GM18861 (cell line): ENCODE measurements around the gene TPX2.

ENCODE experiments used
- ATAC-seq: cut with Tn5 transposase; IDR thresholded peaks from one replicate; pipeline ENCODE4 v1.9.1; 2021; ENCODE audit not compliant: unreplicated experiment

The TPX2 gene, protein sequence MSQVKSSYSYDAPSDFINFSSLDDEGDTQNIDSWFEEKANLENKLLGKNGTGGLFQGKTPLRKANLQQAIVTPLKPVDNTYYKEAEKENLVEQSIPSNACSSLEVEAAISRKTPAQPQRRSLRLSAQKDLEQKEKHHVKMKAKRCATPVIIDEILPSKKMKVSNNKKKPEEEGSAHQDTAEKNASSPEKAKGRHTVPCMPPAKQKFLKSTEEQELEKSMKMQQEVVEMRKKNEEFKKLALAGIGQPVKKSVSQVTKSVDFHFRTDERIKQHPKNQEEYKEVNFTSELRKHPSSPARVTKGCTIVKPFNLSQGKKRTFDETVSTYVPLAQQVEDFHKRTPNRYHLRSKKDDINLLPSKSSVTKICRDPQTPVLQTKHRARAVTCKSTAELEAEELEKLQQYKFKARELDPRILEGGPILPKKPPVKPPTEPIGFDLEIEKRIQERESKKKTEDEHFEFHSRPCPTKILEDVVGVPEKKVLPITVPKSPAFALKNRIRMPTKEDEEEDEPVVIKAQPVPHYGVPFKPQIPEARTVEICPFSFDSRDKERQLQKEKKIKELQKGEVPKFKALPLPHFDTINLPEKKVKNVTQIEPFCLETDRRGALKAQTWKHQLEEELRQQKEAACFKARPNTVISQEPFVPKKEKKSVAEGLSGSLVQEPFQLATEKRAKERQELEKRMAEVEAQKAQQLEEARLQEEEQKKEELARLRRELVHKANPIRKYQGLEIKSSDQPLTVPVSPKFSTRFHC

GRCh38 chr20:31738729-31739549, at the start of gene TPX2:
Gene TPX2, plus strand, starts transcription at chr20:31739290. Its CDS starts 18,187 bp downstream, at chr20:31757477.
- peak; percentile 91 for ATAC-seq

- ATAC-seq, result no peak
Observed at GRCh38 chr20:31690124-31690666, 48.9 kb upstream of the TPX2 start.

DNA sequence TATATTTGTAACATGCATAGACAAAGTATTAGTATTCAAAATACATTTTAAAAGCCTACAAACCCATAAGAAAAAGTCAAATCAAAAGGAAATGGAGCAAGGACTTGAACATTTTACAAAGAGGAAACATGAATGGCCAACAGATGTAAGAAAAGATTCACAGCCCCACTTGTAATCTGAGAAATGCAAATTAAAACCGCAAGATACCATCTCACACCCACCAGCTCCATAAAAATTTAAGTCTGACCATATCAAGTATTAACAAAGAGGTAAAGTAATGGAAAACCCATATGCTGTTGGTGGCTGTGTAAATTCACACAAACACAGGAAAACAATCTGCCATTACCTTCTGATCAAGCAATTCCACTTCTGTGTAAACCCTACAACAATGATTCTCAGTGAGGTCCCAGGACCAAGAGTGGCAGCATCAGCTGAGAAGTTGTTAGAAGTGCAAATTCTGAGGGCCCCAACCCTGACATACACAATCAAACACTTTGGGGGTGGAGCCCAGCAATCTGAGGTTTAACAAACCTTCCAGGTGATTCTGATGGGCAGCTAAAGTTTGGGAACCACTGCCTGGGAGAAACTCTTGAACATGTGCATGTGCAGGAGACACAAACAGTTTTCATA, 47.3 kb upstream of the TPX2 start:
- no peak for ATAC-seq

DNA sequence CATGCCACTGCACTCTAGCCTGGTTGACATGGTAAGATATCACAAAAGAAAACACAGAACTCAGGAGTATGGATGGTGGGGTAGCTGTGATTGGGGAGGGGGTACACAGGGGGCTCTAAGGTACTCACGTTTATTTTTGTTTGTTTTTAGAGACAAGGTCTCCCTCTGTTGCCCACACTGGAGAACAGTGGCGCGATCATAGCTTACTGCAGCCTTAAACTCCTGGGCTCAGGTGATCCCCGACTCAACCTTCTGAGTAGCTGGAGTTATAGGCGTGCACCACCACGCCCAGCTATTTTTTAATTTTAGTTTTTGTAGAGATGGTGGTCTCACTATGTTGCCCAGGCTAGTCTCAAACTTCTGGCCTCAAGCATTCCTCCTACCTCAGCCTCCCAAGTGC, 45.7 kb upstream of the TPX2 start:
- no peak for ATAC-seq

DNA sequence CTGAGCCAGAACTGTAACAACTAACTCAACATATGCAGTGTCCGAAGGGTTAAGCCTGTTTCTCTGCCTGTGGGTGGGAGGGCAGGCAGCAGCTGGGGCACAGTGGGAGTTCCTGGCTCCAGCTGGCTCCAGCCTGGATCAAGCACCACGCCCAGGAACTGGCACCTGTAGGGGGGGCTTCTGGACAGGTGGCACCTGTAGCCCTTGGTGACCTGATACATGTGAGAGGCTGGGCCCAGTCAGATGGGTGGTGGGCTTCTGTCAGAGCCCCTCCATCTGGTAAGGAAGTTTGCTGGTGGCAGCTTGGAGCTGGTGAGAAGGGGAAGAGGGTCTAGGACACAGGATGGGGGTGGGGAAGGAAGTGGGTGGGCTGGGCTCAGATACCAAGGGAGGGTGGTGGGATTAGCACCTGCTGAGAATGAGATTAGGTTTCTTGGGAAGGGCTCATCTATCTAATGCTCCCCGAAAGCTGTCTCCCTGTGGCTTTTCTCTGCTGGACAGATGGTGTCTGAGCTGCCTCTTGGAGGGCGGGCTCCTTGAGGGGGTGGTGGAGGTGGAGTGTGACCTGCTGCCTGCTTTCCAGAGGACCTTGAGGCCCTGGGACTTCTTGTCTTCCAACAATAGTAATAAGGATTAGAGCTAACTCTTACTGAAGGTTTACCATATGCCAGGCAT, 45.0 kb upstream of the TPX2 start:
- no peak for ATAC-seq

- ATAC-seq, result no peak
Observed at GRCh38 chr20:31694842-31695593, 44.1 kb upstream of the TPX2 start.

DNA sequence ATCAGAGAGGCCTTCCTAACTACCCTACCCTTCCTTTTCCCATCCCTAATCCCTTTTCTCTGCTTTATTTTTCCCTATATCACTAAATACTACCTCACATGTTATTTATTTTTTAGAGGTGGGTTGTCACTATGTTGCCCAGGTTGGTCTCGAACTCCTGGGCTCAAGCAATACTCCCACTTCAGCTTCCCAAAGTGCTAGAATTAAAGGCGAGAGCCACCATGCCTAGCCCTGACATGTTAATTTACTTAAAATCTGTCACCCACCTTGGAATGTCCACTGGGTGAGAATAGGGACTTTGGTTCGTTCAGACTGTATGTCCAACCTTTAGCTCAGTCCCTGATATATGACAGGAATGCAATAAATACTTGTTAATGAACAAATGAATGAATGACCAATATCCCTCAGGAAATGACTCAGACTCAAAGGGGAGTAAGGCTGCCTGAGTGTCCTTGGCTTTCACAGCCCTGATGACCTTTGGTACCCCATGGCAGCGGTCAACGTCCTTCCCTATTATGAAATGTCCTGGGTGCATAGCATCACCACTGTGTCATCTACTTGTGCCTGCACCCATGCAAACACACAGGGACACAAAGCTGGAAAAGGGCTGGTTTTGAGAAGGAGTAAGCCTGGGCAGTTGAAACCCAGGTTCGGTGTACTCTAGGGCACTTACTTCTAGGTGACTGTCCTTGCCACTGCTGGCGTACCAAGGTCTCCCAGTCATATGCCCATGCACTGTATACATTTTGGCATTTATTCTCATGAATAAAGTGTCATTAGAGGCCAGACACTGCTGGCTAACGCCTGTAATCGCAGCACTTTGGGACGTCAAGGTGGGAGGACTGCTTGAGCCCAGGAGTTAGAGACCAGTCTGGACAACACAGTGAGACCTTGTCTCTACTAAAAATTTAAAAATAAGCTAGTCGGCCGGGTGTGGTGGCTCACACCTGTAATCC, 43.0 kb upstream of the TPX2 start:
- ATAC-seq, result no peak

DNA sequence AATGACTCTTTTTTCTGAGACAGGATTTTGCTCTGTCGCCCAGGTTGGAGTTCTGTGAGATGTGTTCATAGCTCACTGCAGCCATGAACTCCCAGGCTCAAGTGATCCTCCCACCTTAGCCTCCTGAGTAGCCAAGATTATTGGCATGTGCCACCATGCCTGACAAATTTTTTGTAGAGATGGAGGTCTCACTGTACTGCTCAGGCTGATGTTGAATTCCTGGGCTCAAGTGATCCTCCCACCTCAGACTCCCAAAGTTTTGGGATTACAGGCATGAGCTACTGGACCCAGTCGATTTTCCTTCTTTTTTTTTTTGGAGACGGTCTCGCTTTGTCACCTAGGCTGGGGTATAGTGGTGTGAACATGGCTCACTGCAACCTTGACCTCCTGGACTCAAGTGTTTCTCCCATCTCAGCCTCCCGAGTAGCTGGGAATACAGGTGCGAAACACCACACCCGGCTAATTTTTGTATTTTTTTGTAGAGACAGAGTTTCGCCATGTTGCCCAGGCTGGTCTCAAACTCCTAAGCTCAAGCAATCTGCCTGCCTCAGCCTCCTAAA, 40.8 kb upstream of the TPX2 start:
- no peak for ATAC-seq

DNA sequence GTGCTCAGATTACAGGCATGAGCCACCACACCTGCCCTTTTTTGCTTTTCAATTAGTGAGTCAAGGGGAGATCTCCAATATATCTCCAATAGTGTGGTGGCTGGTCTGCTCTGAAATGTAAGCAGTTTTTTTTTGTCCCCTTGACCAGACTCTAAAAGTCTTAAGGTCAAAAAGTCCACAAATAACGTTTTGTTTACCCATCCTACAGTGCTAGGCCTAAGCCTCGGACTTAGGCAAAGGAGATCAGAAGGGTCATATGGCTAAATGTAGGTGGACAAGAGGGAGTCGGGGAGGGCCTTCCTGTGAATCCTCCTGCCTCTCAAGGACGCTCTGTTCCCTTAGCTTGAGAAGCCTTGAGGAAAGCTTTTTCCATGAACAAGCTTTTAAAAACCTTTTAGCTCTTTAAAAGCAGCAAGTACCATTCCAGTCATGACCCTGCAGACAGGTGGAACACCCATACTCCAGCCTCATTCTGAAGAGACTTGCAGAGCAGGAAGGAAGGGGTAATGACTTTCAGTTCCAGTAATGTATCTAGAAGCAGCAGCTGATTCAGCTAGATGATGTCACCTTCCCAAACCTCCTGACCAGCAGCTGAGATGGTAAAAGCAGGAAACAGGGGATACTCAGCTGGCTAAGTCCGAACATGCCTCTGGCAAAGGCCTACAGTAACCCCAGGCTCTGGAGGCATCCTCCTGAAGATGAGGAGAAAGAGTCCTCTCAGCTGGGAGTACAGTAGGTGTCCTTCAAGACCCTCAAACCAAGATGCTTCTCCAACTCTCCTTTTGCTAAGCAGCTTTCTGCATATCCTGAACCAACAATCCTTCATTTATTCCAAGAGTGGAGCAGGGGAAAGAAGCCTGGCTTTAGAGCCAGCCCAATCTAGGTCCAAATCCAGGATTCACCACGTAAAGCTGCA, 40.0 kb upstream of the TPX2 start:
- ATAC-seq, result peak; percentile 96

DNA sequence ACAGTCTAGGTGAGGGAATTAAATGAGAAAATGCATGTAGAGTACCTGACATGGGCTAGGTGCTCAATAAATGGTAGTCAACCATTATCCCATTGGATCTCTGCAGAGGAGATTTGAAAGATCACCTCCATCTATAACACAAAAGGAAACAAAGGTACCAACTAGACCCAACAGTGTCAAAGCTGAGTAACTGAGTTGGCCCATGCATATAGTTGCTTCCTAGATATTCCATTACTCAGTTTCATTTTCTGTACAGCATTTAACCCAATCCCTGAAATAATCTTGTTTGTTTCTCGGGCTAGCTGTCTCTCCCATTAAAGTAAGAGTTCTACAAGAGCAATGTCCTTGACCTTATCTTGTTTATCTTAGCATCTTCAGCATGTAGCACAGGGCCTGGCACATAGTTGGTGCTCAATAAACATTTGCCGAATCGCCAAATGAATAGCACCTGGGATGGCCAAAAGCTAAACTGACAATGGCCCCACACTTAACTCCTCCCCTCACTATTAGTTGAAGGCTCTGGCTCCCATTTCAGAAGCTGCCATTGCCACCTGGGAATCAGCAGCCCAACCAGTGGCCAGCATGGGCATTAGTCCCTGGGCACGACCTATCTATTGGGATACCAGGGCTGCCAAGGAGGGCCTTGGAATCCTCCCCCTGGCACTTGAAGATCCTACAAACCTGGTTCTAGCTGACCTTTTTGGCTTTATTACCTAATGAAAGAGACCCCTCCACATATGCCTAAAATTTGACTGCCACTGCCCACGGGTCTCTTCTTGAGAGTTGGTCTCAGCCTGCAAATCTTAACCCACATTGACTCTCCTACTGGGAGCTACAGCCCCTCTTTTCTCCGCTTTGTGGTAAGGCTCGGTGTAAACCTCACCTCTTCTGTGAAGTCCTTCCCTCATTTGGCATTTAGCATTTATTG, 39.0 kb upstream of the TPX2 start:
- no peak for ATAC-seq

DNA sequence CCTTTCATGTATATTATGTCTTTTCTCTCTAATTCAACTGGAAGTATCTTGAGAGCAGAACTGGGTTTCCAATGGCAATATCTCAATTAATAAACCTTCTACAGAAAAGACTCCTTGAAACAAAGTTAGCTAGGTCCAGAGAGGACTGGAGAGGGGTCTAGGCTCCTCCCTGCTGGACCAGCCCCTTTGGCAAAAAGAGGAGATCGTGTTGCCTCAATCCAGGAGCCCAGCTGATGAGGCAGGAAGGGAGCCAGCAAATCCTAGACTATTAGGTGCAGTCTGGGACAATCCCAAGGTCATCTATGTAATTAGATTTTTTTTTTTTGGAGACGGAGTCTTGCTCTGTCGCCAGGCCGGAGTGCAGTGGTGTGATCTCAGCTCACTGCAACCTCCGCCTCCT, 38.3 kb upstream of the TPX2 start:
- no peak for ATAC-seq

GRCh38 chr20:31701591-31701990, 37.5 kb upstream of the TPX2 start:
- no peak for ATAC-seq

DNA sequence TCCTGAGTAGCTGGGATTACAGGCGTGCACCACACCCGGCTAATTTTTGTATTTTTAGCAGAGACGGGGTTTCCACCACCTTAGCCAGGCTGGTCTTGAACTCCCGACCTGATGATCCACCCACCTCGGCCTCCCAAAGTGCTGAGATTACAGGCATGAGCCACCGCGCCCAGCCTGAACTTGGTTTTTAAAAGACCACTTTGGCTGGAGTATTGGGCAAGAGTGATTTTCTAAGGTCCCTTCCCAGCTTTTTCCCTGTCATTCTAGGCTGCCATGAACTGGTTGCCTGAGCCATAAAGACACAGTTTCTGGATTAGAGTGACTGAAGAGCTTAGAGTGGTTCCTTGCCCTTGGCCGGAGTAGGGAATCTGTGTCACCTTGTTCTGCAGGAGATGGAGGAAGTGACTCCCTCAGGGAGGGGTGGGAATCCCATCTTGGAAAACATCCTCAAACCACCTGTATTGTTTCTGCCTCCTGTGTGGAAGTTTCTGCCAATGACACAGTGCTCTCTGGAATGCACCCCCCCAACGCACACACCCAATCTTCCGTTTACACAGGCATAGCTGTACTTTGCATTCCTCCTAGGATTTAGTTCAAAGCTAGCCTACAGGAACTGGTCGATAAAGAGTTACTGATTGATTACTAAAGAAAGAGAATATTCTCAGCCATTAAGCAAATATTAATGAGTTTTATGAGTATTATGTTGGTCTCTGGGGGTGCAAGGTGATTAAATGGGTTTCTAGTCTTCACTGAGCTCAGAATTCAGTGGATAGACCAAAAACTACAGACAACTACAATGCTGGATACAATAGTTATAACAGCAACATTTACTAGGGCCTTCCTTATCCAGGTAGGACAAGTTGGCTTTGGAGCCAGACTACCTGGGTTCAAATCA, 34.6 kb upstream of the TPX2 start:
- no peak for ATAC-seq

- ATAC-seq, result no peak
Observed at GRCh38 chr20:31705191-31705590, 33.9 kb upstream of the TPX2 start.
